Measurements from ENCODE around the gene ACBD5. TPM values are rescaled to one million over a fixed set of nuclear protein-coding genes. Genes with fewer than 3 reads are reported as not detected.

Gene ACBD5
- total RNA-seq, 3 donors from 2014 or later: 18.7 to 27.4 (median 25.0) TPM

- Histone ChIP-seq H3K9me3 (no peaks in the 10 kb centered on the region), H3K4me1 (peaks cover 0 to 11% of the 10 kb centered on the region in 2 donors), H3K4me3 (peak overlapping the region; percentile 82 to 88 (median 86)), H3K27ac (peak overlapping the region in 1 of 2 donors; percentile 99), H3K27me3 (no peaks in the 10 kb centered on the region), H3K36me3 (no peaks in the 10 kb centered on the region)
- intact Hi-C loops (cut with DNase I; ENCODE audit: low total_unique reads): no loop called here
- no peak for DNase-seq (ENCODE audit: low spot score in 2 of 2)
- TF ChIP-seq POLR2A (IDR thresholded peaks at IDR 0.05) (no peak), CTCF (IDR thresholded peaks at IDR 0.05) (no peak), POLR2AphosphoS5 (IDR thresholded peaks at IDR 0.05) (no peak)
These were observed 87.3 kb downstream of the ACBD5 start for GRCh38 chr10:27153329-27153728.

DNA sequence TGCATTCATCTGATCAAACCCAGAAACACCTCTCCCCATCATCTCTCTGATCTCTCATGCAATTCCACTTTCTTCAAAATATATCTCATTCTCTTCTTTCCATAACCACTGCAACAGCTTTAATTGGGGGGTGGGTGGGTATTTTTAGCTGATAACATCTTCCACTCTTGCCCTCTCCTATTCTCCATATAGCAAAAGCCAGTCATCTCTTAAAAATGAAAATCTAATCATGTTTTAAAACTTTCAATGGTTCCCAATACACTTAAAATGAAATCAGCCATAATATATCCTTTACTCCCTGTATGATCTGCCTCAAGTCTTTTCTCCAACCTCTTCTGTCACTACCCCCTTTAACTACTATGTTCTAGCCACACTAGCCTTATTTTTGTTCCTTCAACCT is 87.9 kb downstream of the ACBD5 start:
- Histone ChIP-seq H3K4me3 (peak overlapping the region; percentile 82 to 88 (median 86)), H3K36me3 (no peaks in the 10 kb centered on the region), H3K4me1 (peaks cover 0 to 11% of the 10 kb centered on the region in 2 donors), H3K27me3 (no peaks in the 10 kb centered on the region), H3K27ac (no peak overlapping the region), H3K9me3 (no peaks in the 10 kb centered on the region)
- DNase-seq (ENCODE audit: low spot score in 2 of 2): no peak
- TF ChIP-seq POLR2AphosphoS5 (IDR thresholded peaks at IDR 0.05) (no peak), POLR2A (IDR thresholded peaks at IDR 0.05) (no peak), CTCF (IDR thresholded peaks at IDR 0.05) (no peak)
- intact Hi-C loops (cut with DNase I; ENCODE audit: low total_unique reads): no loop called here

- no peak for DNase-seq (ENCODE audit: low spot score in 2 of 2)
- Histone ChIP-seq H3K9me3 (no peaks in the 10 kb centered on the region), H3K4me1 (peaks cover 0 to 11% of the 10 kb centered on the region in 2 donors), H3K27me3 (no peaks in the 10 kb centered on the region), H3K4me3 (no peak overlapping the region), H3K27ac (no peak overlapping the region), H3K36me3 (peaks cover 6% of the 10 kb centered on the region)
- TF ChIP-seq CTCF (IDR thresholded peaks at IDR 0.05): no peak
- TF ChIP-seq POLR2A (IDR thresholded peaks at IDR 0.05): no peak
- TF ChIP-seq POLR2AphosphoS5 (IDR thresholded peaks at IDR 0.05): no peak
- intact Hi-C loops (cut with DNase I; ENCODE audit: low total_unique reads): no loop called here
These were observed 90.3 kb downstream of the ACBD5 start for GRCh38 chr10:27150261-27150660.

DNA sequence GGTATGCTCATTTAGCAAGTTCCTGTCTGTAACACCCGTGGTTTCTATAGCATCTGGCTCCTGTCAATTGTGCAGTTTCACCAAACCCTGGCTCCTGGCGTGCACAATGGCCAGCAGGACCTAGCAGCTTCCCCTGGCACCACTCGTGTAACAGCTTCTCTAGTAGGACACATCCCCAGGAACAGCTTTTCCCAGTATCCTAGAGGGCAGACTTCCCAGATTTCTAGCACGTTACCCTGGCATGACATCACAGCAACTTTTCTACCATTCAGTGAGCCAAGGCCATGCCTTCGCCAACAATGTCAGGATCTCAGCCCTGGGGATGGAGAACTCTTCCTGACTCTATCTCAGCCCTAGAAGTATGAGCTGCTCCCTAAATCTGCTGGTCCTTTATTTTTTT is 92.9 kb downstream of the ACBD5 start:
- H3K36me3 ChIP-seq: peaks cover 6% of the 10 kb centered on the region
- intact Hi-C loops (cut with DNase I; ENCODE audit: low total_unique reads): no loop called here

DNA sequence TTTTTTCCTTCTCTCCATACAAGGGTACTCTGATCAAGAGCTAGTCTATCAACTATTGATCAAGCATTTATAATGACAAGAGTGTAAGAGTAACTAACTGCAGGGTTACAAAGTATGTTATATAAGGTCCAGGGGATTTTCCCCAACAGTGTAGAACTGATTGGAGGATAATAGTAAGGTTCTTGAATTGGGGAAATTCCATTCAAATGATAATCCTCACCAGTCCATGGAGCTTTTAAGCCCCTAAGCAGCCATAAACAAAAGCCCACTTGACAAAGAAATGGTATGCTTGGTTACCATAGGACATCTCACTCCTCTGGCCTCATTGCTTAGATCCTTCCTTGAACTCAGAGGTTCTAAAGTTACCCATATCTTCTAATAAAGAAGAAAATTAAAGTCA is 94.7 kb downstream of the ACBD5 start:
- TF ChIP-seq POLR2A (IDR thresholded peaks at IDR 0.05) (no peak), POLR2AphosphoS5 (IDR thresholded peaks at IDR 0.05) (no peak), CTCF (IDR thresholded peaks at IDR 0.05) (no peak)
- intact Hi-C loops (cut with DNase I; ENCODE audit: low total_unique reads): no loop called here
- H3K4me3 ChIP-seq: no peak overlapping the region
- peaks cover 6% of the 10 kb centered on the region for H3K36me3 ChIP-seq
- no peak for DNase-seq (ENCODE audit: low spot score in 2 of 2)
- no peaks in the 10 kb centered on the region for H3K9me3 ChIP-seq
- no peaks in the 10 kb centered on the region for H3K4me1 ChIP-seq
- no peak overlapping the region for H3K27ac ChIP-seq
- H3K27me3 ChIP-seq: no peaks in the 10 kb centered on the region

More for the DNA sequence above, 92.9 kb downstream of the ACBD5 start:
- no peak for DNase-seq (ENCODE audit: low spot score in 2 of 2)
- Histone ChIP-seq H3K27ac (no peak overlapping the region), H3K4me1 (peaks cover 0 to 8% of the 10 kb centered on the region in 2 donors), H3K27me3 (no peaks in the 10 kb centered on the region), H3K4me3 (no peak overlapping the region), H3K9me3 (no peaks in the 10 kb centered on the region)
- TF ChIP-seq CTCF (IDR thresholded peaks at IDR 0.05): no peak
- no peak for TF ChIP-seq POLR2AphosphoS5 (IDR thresholded peaks at IDR 0.05)
- no peak for TF ChIP-seq POLR2A (IDR thresholded peaks at IDR 0.05)

Other genes starting within 250 kb of the ACBD5 start
- gene ANKRD26, start 140.3 kb downstream of the ACBD5 start, total RNA-seq: 10 to 100 TPM in 2 of 3 donors, 1 to 10 TPM in 1; 8.3 to 14.6 (median 13.4) TPM
- 10 to 100 TPM; 62.3 to 75.5 (median 66.2) TPM for gene YME1L1, start 86.4 kb downstream of the ACBD5 start, total RNA-seq
- gene MASTL, start 85.4 kb downstream of the ACBD5 start, total RNA-seq: 10 to 100 TPM in 1 of 3 donors, 1 to 10 TPM in 2; 7.5 to 12.0 (median 9.3) TPM

All from breast epithelium (tissue), 4 donors.